Bronchial epithelial cell (primary cell): Measurements from ENCODE around the gene FAM120A. TPM values are rescaled to one million over a fixed set of nuclear protein-coding genes. Genes with fewer than 3 reads are reported as not detected.

Experiments
- DNase-seq: peaks from one replicate; pipeline ENCODE4 v3.0.0-alpha.2; 2010; ENCODE audit warnings: low read depth
- FAIRE-seq: peaks from 2 replicates; lab custom pipeline; 2011; peaks lifted over from hg19 to GRCh38; lab: Jason Lieb, UNC
- H3K27me3 ChIP-seq: 2 replicates; pipeline ENCODE4 v1.5.1; 2011; ENCODE audit warnings: low read length; ENCODE audit not compliant: control insufficient read depth, insufficient read depth
- H3K36me3 ChIP-seq: 2 replicates; pipeline ENCODE4 v1.5.1; 2011; ENCODE audit warnings: low read length; ENCODE audit not compliant: control insufficient read depth, insufficient read depth
- H3K4me3 ChIP-seq: 2 replicates; pipeline ENCODE4 v1.5.1; 2011; ENCODE audit warnings: mild to moderate bottlenecking, low read depth, low read length, control low read depth
- CTCF ChIP-seq: IDR thresholded peaks from 2 replicates; pipeline ENCODE4 v1.5.1; 2011; ENCODE audit warnings: mild to moderate bottlenecking, moderate library complexity, low read length, control low read depth, inconsistent platforms; ENCODE audit not compliant: insufficient read depth, severe bottlenecking
- total RNA-seq: library from RNA; depleted of rRNA; stranded (reverse); fragments of >200 nt; gene quantifications from 2 replicates; pipeline ENCODE4 v1.2.1, GENCODE V29; 2014

Gene FAM120A
- total RNA-seq, 1 donor from 2014 or later, result 69.0 TPM

GRCh38 chr9:93612796-93613154 is 161.3 kb downstream of the FAM120A start:
- DNase-seq (peak; percentile 84), FAIRE-seq (no peak)
- H3K36me3 ChIP-seq, result no peaks in the 10 kb centered on the region
- no peaks in the 10 kb centered on the region for H3K27me3 ChIP-seq
- H3K4me3 ChIP-seq, result no peak overlapping the region
- no peak for TF ChIP-seq CTCF

GRCh38 chr9:93613174-93613573 is 161.7 kb downstream of the FAM120A start:
- DNase-seq, result no peak
- Histone ChIP-seq H3K27me3 (no peaks in the 10 kb centered on the region), H3K36me3 (peaks cover 1% of the 10 kb centered on the region), H3K4me3 (no peak overlapping the region)
- TF ChIP-seq CTCF, result no peak
- FAIRE-seq, result no peak

- FAIRE-seq, result no peak
- no peak for TF ChIP-seq CTCF
- no peak for DNase-seq
- no peaks in the 10 kb centered on the region for H3K27me3 ChIP-seq
- no peak overlapping the region for H3K4me3 ChIP-seq
- H3K36me3 ChIP-seq, result peaks cover 1% of the 10 kb centered on the region
Observed at GRCh38 chr9:93613791-93614190, 162.3 kb downstream of the FAM120A start.

- FAIRE-seq (no peak), DNase-seq (no peak)
- TF ChIP-seq CTCF, result no peak
- no peak overlapping the region for H3K4me3 ChIP-seq
- H3K27me3 ChIP-seq, result no peaks in the 10 kb centered on the region
- peaks cover 1% of the 10 kb centered on the region for H3K36me3 ChIP-seq
Observed at GRCh38 chr9:93614830-93615468, 163.5 kb downstream of the FAM120A start.

Other genes with a start within 250 kb of the FAM120A start
- gene FAM120AOS, start 1.9 kb downstream of the FAM120A start, total RNA-seq, result 47.1 and 63.1 TPM in 2 replicates
- 10.0 and 10.9 TPM in 2 replicates for gene PHF2, start 124.9 kb downstream of the FAM120A start, total RNA-seq